GM10266 (cell line): Measurements from ENCODE around the gene EXOSC7.

Source experiments
- DNase-seq: peaks from one replicate; pipeline ENCODE4 v3.0.0; 2012; ENCODE audit errors: extremely low spot score
- CTCF ChIP-seq: IDR thresholded peaks from 2 replicates; pipeline ENCODE4 v1.5.1; 2012; ENCODE audit warnings: mild to moderate bottlenecking, low read depth; ENCODE audit not compliant: control insufficient read depth, insufficient read depth; ENCODE audit errors: missing control alignments

EXOSC7 gene

GRCh38 chr3:45060165-45060892 is 84.3 kb downstream of the EXOSC7 start:
- DNase-seq: no peak
- TF ChIP-seq CTCF: no peak
